SK-N-SH treated with all-trans-retinoic acid at 6 μM for 48 hours (cell line): ENCODE data around the gene CPTP.

Source experiments
- ARNTL ChIP-seq: fragments of 450-650 bp; formaldehyde crosslinking; IDR thresholded peaks from 2 replicates; pipeline ENCODE4 v1.5.0; 2020; ENCODE audit warnings: low read depth, mild to moderate bottlenecking, moderate library complexity, borderline replicate concordance
- CSRNP3 ChIP-seq: fragments of 250-450 bp; sonication (Bioruptor Pico); IDR thresholded peaks from 2 replicates; pipeline ENCODE4 v1.5.1; 2021; ENCODE audit warnings: mild to moderate bottlenecking, moderate library complexity
- GLIS3 ChIP-seq: fragments of 250-450 bp; sonication (Bioruptor Pico); IDR thresholded peaks from 2 replicates; pipeline ENCODE4 v1.5.0; 2020; ENCODE audit warnings: mild to moderate bottlenecking, moderate library complexity
- ISL1 ChIP-seq: fragments of 250-450 bp; sonication (Bioruptor Pico); IDR thresholded peaks from 2 replicates; pipeline ENCODE4 v2.1.2; 2022; ENCODE audit warnings: mild to moderate bottlenecking, moderate library complexity
- PATZ1 ChIP-seq: fragments of 250-450 bp; sonication (Bioruptor Pico); IDR thresholded peaks from 2 replicates; pipeline ENCODE4 v1.8.0; 2020; ENCODE audit warnings: mild to moderate bottlenecking, moderate library complexity, borderline replicate concordance
- RARB ChIP-seq: fragments of 250-450 bp; sonication (Bioruptor Pico); IDR thresholded peaks from 2 replicates; pipeline ENCODE4 v1.8.0; 2021; ENCODE audit warnings: mild to moderate bottlenecking, moderate library complexity
- SNAI2 ChIP-seq: fragments of 250-450 bp; sonication (Bioruptor Pico); IDR thresholded peaks from 2 replicates; pipeline ENCODE4 v1.5.0; 2020; ENCODE audit warnings: mild to moderate bottlenecking, moderate library complexity
- ZFP3 ChIP-seq: fragments of 250-450 bp; sonication (Bioruptor Pico); IDR thresholded peaks from 2 replicates; pipeline ENCODE4 v1.5.0; 2020; ENCODE audit warnings: mild to moderate bottlenecking, moderate library complexity
- ZFP30 ChIP-seq: fragments of 450-650 bp; formaldehyde crosslinking; IDR thresholded peaks from 2 replicates; pipeline ENCODE4 v1.5.0; 2022; ENCODE audit warnings: mild to moderate bottlenecking, moderate library complexity
- ZNF8 ChIP-seq: fragments of 450-650 bp; formaldehyde crosslinking; IDR thresholded peaks from 2 replicates; pipeline ENCODE4 v1.5.0; 2020; ENCODE audit warnings: mild to moderate bottlenecking, moderate library complexity

DNA sequence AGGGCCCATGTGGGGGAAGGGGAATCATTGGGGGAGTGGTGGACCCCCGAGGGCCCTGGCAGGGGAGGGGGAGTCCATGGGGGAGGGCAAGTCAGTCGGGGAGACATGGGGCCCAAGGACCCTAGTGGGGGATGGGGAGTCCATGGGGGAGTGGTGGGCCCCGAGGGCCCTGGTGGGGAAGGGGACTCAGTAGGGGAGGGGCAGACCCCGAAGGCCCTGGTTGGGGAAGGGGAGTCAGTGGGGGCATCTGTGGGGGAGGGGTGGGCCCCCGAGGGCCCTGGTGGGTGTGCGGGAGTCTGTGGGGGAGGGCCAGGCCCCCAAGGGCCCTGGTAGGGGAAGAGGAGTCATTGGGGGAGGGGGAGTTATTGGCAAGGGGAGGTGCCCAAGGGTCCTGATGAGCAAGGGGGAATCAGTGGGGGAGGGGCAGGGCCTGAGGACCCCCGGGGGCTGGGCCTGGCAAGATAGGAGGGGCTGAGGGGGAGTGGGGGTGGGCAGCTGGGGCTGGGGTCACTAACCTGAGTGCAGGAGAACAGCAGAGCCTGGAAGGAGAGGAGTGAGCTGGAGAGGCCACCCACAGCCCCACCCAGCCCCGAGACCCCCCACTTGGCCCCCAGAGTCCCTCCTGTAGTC lies 31.7 kb downstream of the CPTP start:
- TF ChIP-seq CSRNP3 (CRISPR knock-in tag) (no peak), ZFP30 (no peak), ZNF8 (no peak), ARNTL (CRISPR knock-in tag) (no peak), RARB (CRISPR knock-in tag) (no peak), SNAI2 (no peak), PATZ1 (CRISPR knock-in tag) (no peak), GLIS3 (no peak), ISL1 (CRISPR knock-in tag) (no peak), ZFP3 (no peak)
